Psoas muscle (tissue), 8 donors: Measurements from ENCODE around the gene GALNT15. TPM values are rescaled to one million over a fixed set of nuclear protein-coding genes. Genes with fewer than 3 reads are reported as not detected.
A peak's percentile ranks its signal among the peaks of the same experiment; 100 is the strongest.

ENCODE experiments used
- ATAC-seq, 4 donors: fragments of 200-7000 bp; cut with Tn5 transposase; one replicate each; pipeline ENCODE4 v1.9.1; 2020; ENCODE audit warnings: moderate library complexity in 3 of 4, mild to moderate bottlenecking in 2 of 4
- DNase-seq, 2 donors: peaks; one replicate each; pipeline ENCODE4 v3.0.0-alpha.2; 2020
- H3K27ac ChIP-seq: fragments of 200-600 bp; one replicate; pipeline ENCODE4 v1.8.0; 2022
- H3K27me3 ChIP-seq, 3 donors: fragments of 200-600 bp in 1 of 3; one replicate each; pipeline versions ENCODE4 v1.6.1 to v1.8.0; 2013 to 2022; ENCODE audit warnings: low read length in 2 of 3, mild to moderate bottlenecking in 2 of 3, moderate library complexity in 1 of 3; ENCODE audit not compliant: insufficient read depth in 3 of 3
- H3K36me3 ChIP-seq, 2 donors: fragments of 200-600 bp in 1 of 2; one replicate each; pipeline versions ENCODE4 v1.6.1 to v1.8.0; 2013 to 2022; ENCODE audit warnings: low read depth in 1 of 2, mild to moderate bottlenecking in 1 of 2, moderate library complexity in 1 of 2; ENCODE audit not compliant: insufficient read depth in 1 of 2
- H3K4me1 ChIP-seq: fragments of 200-600 bp; one replicate; pipeline ENCODE4 v1.8.0; 2022
- H3K4me3 ChIP-seq: fragments of 200-600 bp; one replicate; pipeline ENCODE4 v1.8.0; 2022; ENCODE audit warnings: mild to moderate bottlenecking
- H3K9me3 ChIP-seq: fragments of 200-600 bp; one replicate; pipeline ENCODE4 v1.8.0; 2022
- CTCF ChIP-seq: fragments of 200-600 bp; IDR thresholded peaks from one replicate; pipeline ENCODE4 v1.8.0; 2022; ENCODE audit warnings: antibody characterized with exemption
- WGBS, 3 donors: extraction: QIAGEN DNeasy Blood & Tissue Kit; methylation state at CpG; one replicate each; pipeline versions ENCODE4 v1.1.6 to v1.1.7; 2013; 5-methylcytosine and 5-hydroxymethylcytosine counted together
- intact Hi-C, 2 donors: fragments of 100-400 bp; cut with DNase I; formaldehyde crosslinking; loops; one replicate each; pipeline versions ENCODE4 v1.11.0 to v1.14.2; 2022
- polyA plus RNA-seq, 3 donors: library from polyadenylated mRNA; stranded (reverse); fragments of 200-250 nt; gene quantifications; one replicate each; pipeline ENCODE4 v1.2.3, GENCODE V29; 2013
- total RNA-seq, 4 donors: library from RNA; stranded (reverse); fragmentation: NEBNext Ultra II Directional in 2 of 4; extraction: Animal tissue kit (Norgen Biotek cat#: 25700) in 2 of 4; gene quantifications; one replicate each; pipeline versions ENCODE4 v1.2.1 to v1.2.4, GENCODE V29; 2021 to 2023
- donor health status: healthy with polysubstance abuse.
- donor health status: DM: no; HTN: no; CAD: no; lungs with moderate emphysema.
- donor health status: Bipolar disorder and iron deficiency.
- donor health status: healthy.
- donor health status: DM: yes; HTN: yes; CAD: no.
- donor health status: DM: no; HTN: no; CAD: no.
- donor health status: DM: no; HTN: no; CAD: no.
- donor health status: DM: yes; HTN: yes; CAD: no.

GALNT15 gene
- total and polyA plus RNA-seq, 7 donors, result 5.5 to 50.6 (median 25.8) TPM

GRCh38 chr3:16173283-16174025, 1.0 kb upstream of the GALNT15 start:
- DNase-seq, result no peak
- 54 to 73% (median 57%) methylated on average over 5 of the region's 5 CpGs for WGBS, 3 donors
- no peak for ATAC-seq
- no peak overlapping the region for H3K4me3 ChIP-seq
- H3K27me3 ChIP-seq, result no peaks in the 10 kb centered on the region
- peak overlapping the region; percentile 83 for H3K27ac ChIP-seq
- H3K9me3 ChIP-seq, result no peaks in the 10 kb centered on the region
- TF ChIP-seq CTCF, result no peak
- H3K36me3 ChIP-seq, result no peaks in the 10 kb centered on the region
- peaks cover 48% of the 10 kb centered on the region for H3K4me1 ChIP-seq
- intact Hi-C loops, result loop anchor here in 1 of 2 donors (2.0 kb wide), 1 partner anchor 23 kb away; no protein-coding TSS in a partner anchor

- Histone ChIP-seq H3K4me3 (peak overlapping the region; percentile 55), H3K27me3 (no peaks in the 10 kb centered on the region), H3K27ac (peak overlapping the region; percentile 83), H3K36me3 (no peaks in the 10 kb centered on the region), H3K4me1 (peaks cover 51% of the 10 kb centered on the region), H3K9me3 (no peaks in the 10 kb centered on the region)
- no peak for TF ChIP-seq CTCF
- ATAC-seq (peak in 1 of 4 donors; percentile 2), DNase-seq (no peak)
- intact Hi-C loops, result loop anchor here in 1 of 2 donors (2.0 kb wide), 1 partner anchor 23 kb away; no protein-coding TSS in a partner anchor
- WGBS, 3 donors, result 0 to 30% (median 16%) methylated on average over 1 of the region's 1 CpG
Measured at GRCh38 chr3:16174026-16174355, 489 bp upstream of the GALNT15 start.

- Histone ChIP-seq H3K4me1 (peaks cover 51% of the 10 kb centered on the region), H3K4me3 (peak overlapping the region; percentile 55), H3K9me3 (no peaks in the 10 kb centered on the region), H3K27me3 (no peaks in the 10 kb centered on the region), H3K36me3 (no peaks in the 10 kb centered on the region), H3K27ac (peak overlapping the region; percentile 83)
- 68 to 72% (median 72%) methylated on average over 19 of the region's 19 CpGs for WGBS, 3 donors
- intact Hi-C loops, result loop anchor here (2.0 to 5.0 kb wide), 4 partner anchors 24 to 358 kb away; no protein-coding TSS in a partner anchor
- peak; percentile 39 to 61 for DNase-seq
- peak in 3 of 4 donors; percentile 11 to 23 (median 13) for ATAC-seq
- TF ChIP-seq CTCF, result no peak
Measured at GRCh38 chr3:16174976-16175901, 759 bp downstream of the GALNT15 start.

GRCh38 chr3:16176391-16177030, 2.0 kb downstream of the GALNT15 start:
- Histone ChIP-seq H3K27me3 (no peaks in the 10 kb centered on the region), H3K27ac (peak overlapping the region; percentile 83), H3K4me3 (peak overlapping the region; percentile 55), H3K4me1 (peaks cover 51% of the 10 kb centered on the region), H3K9me3 (no peaks in the 10 kb centered on the region), H3K36me3 (no peaks in the 10 kb centered on the region)
- intact Hi-C loops, result loop anchor here (5.0 kb wide), 3 partner anchors 71 to 359 kb away; no protein-coding TSS in a partner anchor
- no peak for ATAC-seq
- no peak for TF ChIP-seq CTCF
- no peak for DNase-seq
- WGBS, 3 donors, result 66 to 70% (median 70%) methylated on average over 6 of the region's 6 CpGs
